BLaER1 (cell line): ENCODE data around the gene NELL2.

Source experiments
- H3K27ac ChIP-seq: shearing (Covaris generic); formaldehyde crosslinking; 2 replicates; pipeline ENCODE4 v1.8.1; 2022
- H3K27me3 ChIP-seq: shearing (Covaris generic); formaldehyde crosslinking; 2 replicates; pipeline ENCODE4 v1.8.1; 2022
- H3K36me3 ChIP-seq: shearing (Covaris generic); formaldehyde crosslinking; 2 replicates; pipeline ENCODE4 v1.8.1; 2022
- H3K4me1 ChIP-seq: shearing (Covaris generic); formaldehyde crosslinking; 2 replicates; pipeline ENCODE4 v1.8.1; 2022
- H3K4me2 ChIP-seq: shearing (Covaris generic); formaldehyde crosslinking; 2 replicates; pipeline ENCODE4 v1.8.1; 2022
- H3K4me3 ChIP-seq: shearing (Covaris generic); formaldehyde crosslinking; 2 replicates; pipeline ENCODE4 v1.8.1; 2022
- H3K9ac ChIP-seq: shearing (Covaris generic); formaldehyde crosslinking; 2 replicates; pipeline ENCODE4 v1.8.1; 2022
- H3K9me3 ChIP-seq: shearing (Covaris generic); formaldehyde crosslinking; 2 replicates; pipeline ENCODE4 v1.8.1; 2022
- H4K20me1 ChIP-seq: shearing (Covaris generic); formaldehyde crosslinking; 2 replicates; pipeline ENCODE4 v1.8.1; 2022
- Cebpa-rat ChIP-seq: shearing (Covaris generic); IDR thresholded peaks from 2 replicates; pipeline ENCODE4 v1.8.1; 2022

The NELL2 gene

DNA sequence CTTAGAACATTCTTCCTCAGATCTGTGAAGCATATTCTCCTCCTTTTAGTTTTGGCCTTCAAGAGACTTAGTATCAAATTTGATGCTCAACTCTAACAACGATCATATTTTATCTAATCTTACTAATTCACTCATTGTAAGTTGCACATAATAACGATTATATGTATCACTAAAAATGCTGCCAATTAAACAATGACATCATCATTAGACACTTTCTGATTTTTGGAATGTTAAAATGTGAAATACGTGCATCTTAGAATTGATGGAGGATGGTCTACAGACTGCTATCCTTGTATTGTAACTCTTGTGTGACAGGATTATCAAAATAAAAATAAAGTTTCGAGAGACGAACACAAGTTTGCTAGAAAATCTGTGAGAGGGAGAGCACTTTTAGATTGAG lies 311.0 kb downstream of the NELL2 start:
- H3K27me3 ChIP-seq: no peaks in the 10 kb centered on the region
- no peak overlapping the region for H3K27ac ChIP-seq
- TF ChIP-seq Cebpa-rat: no peak
- H4K20me1 ChIP-seq: no peaks in the 10 kb centered on the region
- no peak overlapping the region for H3K4me3 ChIP-seq
- H3K4me1 ChIP-seq: no peaks in the 10 kb centered on the region
- no peaks in the 10 kb centered on the region for H3K36me3 ChIP-seq
- no peak overlapping the region for H3K9ac ChIP-seq
- no peaks in the 10 kb centered on the region for H3K9me3 ChIP-seq
- H3K4me2 ChIP-seq: no peak overlapping the region

DNA sequence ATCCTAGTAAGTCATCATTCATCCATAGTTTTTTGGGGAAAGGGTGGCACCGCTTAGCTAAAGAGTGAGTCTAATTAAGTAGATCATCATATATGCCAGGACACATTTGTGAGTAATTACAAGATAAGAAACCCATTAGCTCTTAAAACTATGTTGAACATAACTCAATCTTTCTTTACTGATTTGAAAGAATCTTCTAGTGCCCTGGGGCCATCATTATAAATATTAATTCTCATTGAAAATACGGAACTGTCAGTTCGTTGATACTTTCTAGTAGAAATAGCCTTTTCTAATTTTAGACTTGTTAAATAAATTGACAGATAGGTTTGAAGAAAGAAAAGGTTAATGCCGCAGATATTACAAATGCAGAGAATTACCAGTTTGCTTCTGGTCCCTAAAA lies 312.6 kb downstream of the NELL2 start:
- Histone ChIP-seq H4K20me1 (no peaks in the 10 kb centered on the region), H3K9ac (no peak overlapping the region), H3K4me3 (no peak overlapping the region), H3K9me3 (no peaks in the 10 kb centered on the region; the same call in 1 of the 2 replicates), H3K27ac (no peak overlapping the region), H3K36me3 (no peaks in the 10 kb centered on the region), H3K27me3 (no peaks in the 10 kb centered on the region), H3K4me1 (no peaks in the 10 kb centered on the region), H3K4me2 (no peak overlapping the region)
- TF ChIP-seq Cebpa-rat: no peak

DNA sequence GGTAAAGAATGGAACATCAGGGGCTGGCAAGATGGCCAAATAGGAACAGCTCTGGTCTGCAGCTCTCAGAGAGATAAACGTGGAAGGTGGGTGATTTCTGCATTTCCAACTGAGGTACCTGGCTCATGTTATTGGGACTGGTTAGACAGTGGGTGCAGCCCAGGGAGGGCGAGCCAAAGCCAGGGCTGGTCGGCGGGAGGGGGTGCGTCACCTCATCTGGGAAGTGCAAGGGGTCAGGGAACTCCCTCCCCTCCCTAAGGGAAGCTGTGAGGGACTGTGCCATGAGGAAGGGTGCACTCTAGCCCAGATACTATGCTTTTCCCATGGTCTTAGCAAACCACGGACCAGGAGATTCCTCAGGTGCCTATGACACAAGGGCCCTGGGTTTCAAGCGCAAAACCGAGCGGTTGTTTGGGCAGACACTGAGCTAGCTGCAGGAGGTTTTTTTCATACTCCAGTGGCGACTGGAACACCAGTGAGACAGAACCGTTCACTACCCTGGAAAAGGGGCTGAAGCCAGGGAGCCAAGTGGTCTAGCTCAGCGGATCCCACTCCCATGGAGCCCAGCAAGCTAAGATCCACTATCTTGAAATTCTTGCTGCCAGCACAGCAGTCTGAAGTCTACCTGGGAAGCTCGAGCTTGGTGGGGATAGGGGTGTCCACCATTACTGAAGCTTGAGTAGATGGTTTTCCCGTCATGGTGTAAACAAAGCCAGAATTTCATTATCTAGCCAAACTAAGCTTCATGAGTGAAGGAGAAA lies 317.6 kb downstream of the NELL2 start:
- TF ChIP-seq Cebpa-rat: no peak
- H3K4me1 ChIP-seq: no peaks in the 10 kb centered on the region
- no peak overlapping the region for H3K9ac ChIP-seq

DNA sequence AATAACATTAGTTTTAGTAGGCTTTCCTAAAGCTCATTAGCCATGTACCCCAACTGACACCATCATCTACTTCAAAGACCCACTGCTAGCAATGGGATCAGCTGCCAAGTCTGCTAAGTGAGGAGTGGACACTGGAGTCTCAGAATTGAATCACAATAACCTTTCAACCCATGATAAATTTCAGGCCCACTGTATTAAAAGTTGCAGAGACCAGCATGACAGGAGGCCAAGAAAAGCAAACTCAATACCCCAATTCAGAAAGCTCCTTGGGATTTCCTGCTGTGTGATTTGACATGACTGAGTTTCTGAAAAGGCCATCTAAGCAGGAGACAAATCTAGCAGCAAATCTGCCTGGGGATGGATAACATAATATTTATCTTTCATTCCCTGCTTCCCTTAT lies 320.7 kb downstream of the NELL2 start:
- Histone ChIP-seq H3K36me3 (no peaks in the 10 kb centered on the region), H3K27ac (no peak overlapping the region), H3K27me3 (no peaks in the 10 kb centered on the region), H3K4me3 (no peak overlapping the region), H3K4me1 (no peaks in the 10 kb centered on the region), H3K4me2 (no peak overlapping the region), H4K20me1 (no peaks in the 10 kb centered on the region), H3K9ac (no peak overlapping the region), H3K9me3 (no peaks in the 10 kb centered on the region; the same call in 1 of the 2 replicates)
- TF ChIP-seq Cebpa-rat: no peak

More for the DNA sequence above, 317.6 kb downstream of the NELL2 start:
- no peaks in the 10 kb centered on the region for H3K36me3 ChIP-seq
- no peaks in the 10 kb centered on the region for H3K27me3 ChIP-seq
- no peak overlapping the region for H3K4me3 ChIP-seq
- no peak overlapping the region for H3K27ac ChIP-seq
- H3K4me2 ChIP-seq: no peak overlapping the region
- no peaks in the 10 kb centered on the region for H4K20me1 ChIP-seq
- no peaks in the 10 kb centered on the region; the same call in 1 of the 2 replicates for H3K9me3 ChIP-seq

DNA sequence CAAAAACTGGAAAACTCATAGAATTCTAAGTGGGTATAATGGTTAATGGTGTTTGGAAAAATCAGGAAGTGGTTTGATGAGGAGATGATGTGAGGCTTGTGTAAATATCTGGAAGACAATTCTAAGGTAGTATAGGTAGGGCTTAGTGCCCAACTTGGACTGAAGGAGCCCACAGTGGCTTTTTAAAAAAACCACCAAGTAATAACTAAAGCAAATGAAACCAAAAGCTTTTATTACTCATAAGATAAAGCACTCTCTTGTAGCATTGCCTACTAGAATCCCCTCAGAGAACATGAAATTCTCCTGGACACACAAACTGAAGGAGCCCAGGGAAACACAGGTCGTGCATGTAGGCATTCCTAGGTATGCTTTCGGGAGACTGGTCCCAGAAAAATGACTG lies 324.5 kb downstream of the NELL2 start:
- no peak for TF ChIP-seq Cebpa-rat
- no peaks in the 10 kb centered on the region for H3K9me3 ChIP-seq
- H3K4me2 ChIP-seq: no peak overlapping the region
- H4K20me1 ChIP-seq: no peaks in the 10 kb centered on the region
- H3K27me3 ChIP-seq: no peaks in the 10 kb centered on the region
- no peaks in the 10 kb centered on the region for H3K4me1 ChIP-seq
- no peak overlapping the region for H3K4me3 ChIP-seq
- no peak overlapping the region for H3K27ac ChIP-seq
- no peak overlapping the region for H3K9ac ChIP-seq
- no peaks in the 10 kb centered on the region for H3K36me3 ChIP-seq

DNA sequence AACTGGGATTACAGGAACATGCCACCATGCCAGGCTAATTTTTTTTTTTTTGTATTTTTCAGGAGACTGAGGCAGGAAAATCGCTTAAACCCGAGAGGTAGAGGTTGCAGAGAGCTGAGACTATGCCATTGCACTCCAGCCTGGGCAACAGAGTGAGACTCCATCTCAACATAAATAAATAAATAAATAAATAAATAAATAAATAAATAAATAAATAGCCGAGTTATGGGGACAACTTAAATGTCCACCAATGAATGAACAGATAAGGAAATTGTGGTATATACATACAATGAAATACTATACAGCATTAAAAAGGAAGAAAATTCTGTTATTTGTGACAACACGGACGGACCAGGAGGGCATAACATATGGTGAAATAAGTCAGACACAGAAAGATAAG lies 325.7 kb downstream of the NELL2 start:
- Histone ChIP-seq H3K27me3 (no peaks in the 10 kb centered on the region), H3K4me3 (no peak overlapping the region), H3K9me3 (no peaks in the 10 kb centered on the region), H3K4me1 (no peaks in the 10 kb centered on the region), H4K20me1 (no peaks in the 10 kb centered on the region), H3K9ac (no peak overlapping the region), H3K27ac (no peak overlapping the region), H3K36me3 (no peaks in the 10 kb centered on the region), H3K4me2 (no peak overlapping the region)
- no peak for TF ChIP-seq Cebpa-rat

DNA sequence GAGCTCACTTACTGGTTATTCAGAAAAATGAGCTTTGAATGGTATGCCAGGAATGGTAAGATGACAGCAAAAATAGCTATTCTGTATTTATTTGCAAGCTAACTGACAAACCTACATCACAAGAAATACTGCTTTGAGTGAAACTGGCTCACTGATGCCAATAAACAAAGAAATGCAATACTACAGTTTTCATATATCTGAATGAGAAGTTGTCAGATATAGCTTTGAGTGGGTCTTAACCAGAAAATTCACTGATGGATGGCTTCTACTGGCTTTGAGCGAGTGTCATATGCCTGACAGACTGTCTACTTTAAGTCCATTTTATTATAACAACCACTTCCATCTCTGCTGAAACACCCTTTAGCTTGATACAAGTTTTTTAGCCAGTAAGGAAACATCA lies 330.1 kb downstream of the NELL2 start:
- H3K4me3 ChIP-seq: no peak overlapping the region
- H3K27ac ChIP-seq: no peak overlapping the region
- no peaks in the 10 kb centered on the region for H3K4me1 ChIP-seq
- TF ChIP-seq Cebpa-rat: no peak
- H3K9ac ChIP-seq: no peak overlapping the region
- H3K9me3 ChIP-seq: no peaks in the 10 kb centered on the region
- no peak overlapping the region for H3K4me2 ChIP-seq
- H4K20me1 ChIP-seq: no peaks in the 10 kb centered on the region
- H3K36me3 ChIP-seq: no peaks in the 10 kb centered on the region
- H3K27me3 ChIP-seq: no peaks in the 10 kb centered on the region

DNA sequence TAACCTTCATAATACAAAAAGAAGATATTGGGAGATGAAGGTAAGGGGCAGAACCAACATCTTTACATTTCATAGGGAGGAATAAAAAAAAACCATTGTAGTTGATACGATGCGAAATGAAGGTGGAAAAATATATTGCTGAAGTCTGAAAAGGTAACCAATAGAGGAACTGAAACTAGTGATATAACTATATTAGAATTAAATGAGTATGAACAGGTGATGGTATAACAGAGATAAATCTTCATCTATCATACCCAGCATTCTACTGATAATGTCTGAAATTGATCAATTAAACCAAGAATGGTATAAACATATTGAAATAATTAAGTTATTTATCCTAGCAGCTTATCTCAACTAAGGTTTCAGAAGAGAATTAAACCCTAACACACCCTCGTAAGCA lies 332.1 kb downstream of the NELL2 start:
- H3K9me3 ChIP-seq: no peaks in the 10 kb centered on the region
- H3K4me1 ChIP-seq: no peaks in the 10 kb centered on the region
- no peaks in the 10 kb centered on the region for H4K20me1 ChIP-seq
- no peak for TF ChIP-seq Cebpa-rat
- no peaks in the 10 kb centered on the region for H3K36me3 ChIP-seq
- H3K4me3 ChIP-seq: no peak overlapping the region
- H3K4me2 ChIP-seq: no peak overlapping the region
- no peak overlapping the region for H3K9ac ChIP-seq
- H3K27ac ChIP-seq: no peak overlapping the region
- H3K27me3 ChIP-seq: no peaks in the 10 kb centered on the region

DNA sequence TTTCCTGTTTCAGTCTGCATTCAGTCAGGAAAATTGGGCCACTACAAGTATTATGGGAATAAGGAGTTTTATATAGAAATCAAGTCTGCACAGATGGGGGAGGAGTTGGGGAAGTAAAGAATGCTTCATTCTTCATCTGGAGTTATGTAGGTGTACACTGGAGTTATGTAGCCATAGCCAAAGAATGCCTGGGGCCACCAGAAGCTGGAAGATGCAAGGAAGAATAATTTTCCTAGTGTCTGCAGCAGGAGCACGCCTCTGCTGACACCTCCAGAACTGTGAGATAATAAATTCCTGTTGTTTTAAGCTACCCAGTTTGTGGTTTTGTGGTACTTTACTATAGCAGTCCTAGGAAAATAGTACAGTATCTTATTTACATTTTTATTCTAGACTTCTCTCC lies 333.4 kb downstream of the NELL2 start:
- TF ChIP-seq Cebpa-rat: no peak
- Histone ChIP-seq H3K36me3 (no peaks in the 10 kb centered on the region), H4K20me1 (no peaks in the 10 kb centered on the region), H3K9me3 (no peaks in the 10 kb centered on the region), H3K4me1 (no peaks in the 10 kb centered on the region), H3K9ac (no peak overlapping the region), H3K4me3 (no peak overlapping the region), H3K27ac (no peak overlapping the region), H3K27me3 (no peaks in the 10 kb centered on the region), H3K4me2 (no peak overlapping the region)

DNA sequence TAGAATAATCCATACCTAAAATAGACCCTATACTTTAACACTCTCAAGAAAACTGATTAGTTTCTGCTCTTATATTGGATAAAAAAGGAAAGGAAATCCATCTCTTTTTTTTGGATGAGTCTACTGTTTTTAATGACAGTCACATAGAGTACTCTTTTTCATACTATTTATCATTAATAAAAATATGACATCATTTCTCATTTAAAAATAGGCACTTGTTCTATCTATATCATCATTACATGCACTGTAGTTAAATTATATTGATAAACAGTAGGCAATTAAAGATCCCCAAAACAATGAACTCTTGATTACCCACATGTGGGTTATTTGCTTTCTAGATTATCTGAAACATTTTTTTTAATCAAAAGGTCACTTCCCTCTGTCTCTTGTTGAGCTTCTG lies 338.8 kb downstream of the NELL2 start:
- no peaks in the 10 kb centered on the region for H3K4me1 ChIP-seq
- H3K4me3 ChIP-seq: no peak overlapping the region
- no peak overlapping the region for H3K9ac ChIP-seq
- no peaks in the 10 kb centered on the region for H3K9me3 ChIP-seq
- H3K27me3 ChIP-seq: no peaks in the 10 kb centered on the region
- no peaks in the 10 kb centered on the region for H4K20me1 ChIP-seq
- H3K4me2 ChIP-seq: no peak overlapping the region
- no peaks in the 10 kb centered on the region for H3K36me3 ChIP-seq
- no peak overlapping the region for H3K27ac ChIP-seq
- no peak for TF ChIP-seq Cebpa-rat

DNA sequence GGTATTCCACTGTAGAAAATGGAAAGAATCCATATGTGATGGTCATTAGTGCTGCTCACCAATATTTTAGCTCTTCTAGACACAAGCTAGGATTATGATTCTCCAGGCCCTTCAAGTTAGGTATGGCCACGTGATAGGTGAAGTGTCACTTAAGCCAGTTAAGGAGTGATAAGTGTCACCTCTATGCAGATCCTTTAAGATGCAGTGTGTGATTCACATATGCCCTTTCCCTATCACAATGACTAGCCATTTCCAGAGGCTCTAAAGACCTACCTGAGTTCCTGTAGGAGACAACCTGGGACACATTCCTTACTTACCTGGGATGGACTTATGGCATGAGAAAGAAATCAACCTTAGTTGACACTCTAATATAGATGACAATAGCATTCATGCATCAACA lies 343.2 kb downstream of the NELL2 start:
- no peak overlapping the region for H3K27ac ChIP-seq
- H3K9me3 ChIP-seq: no peaks in the 10 kb centered on the region
- H3K27me3 ChIP-seq: no peaks in the 10 kb centered on the region
- no peaks in the 10 kb centered on the region for H3K36me3 ChIP-seq
- no peaks in the 10 kb centered on the region for H4K20me1 ChIP-seq
- H3K4me1 ChIP-seq: no peaks in the 10 kb centered on the region
- TF ChIP-seq Cebpa-rat: no peak
- no peak overlapping the region for H3K4me2 ChIP-seq
- H3K4me3 ChIP-seq: no peak overlapping the region
- no peak overlapping the region for H3K9ac ChIP-seq
